Measurements from ENCODE around the gene PCDHA7.

GRCh38 chr5:140857987-140858240 lies 23.8 kb downstream of the PCDHA7 start:
- TF ChIP-seq CTCF (IDR thresholded peaks at IDR 0.05) (no peak), POLR2AphosphoS5 (IDR thresholded peaks at IDR 0.05) (no peak)

All from esophagus muscularis mucosa (tissue), 3 donors.